Measurements from ENCODE around the gene SESN2.
"Not testable (repeated sequence)": the region's sequence is repeated elsewhere in the genome, so short reads cannot be mapped to it uniquely, and the experiment has no call there.

SESN2 gene

GRCh38 chr1:28327431-28327830 is 68.1 kb downstream of the SESN2 start:
- DNase-seq (ENCODE audit: low read depth), result not testable (repeated sequence)

- DNase-seq (ENCODE audit: low read depth), result no peak
These were observed 68.9 kb downstream of the SESN2 start for GRCh38 chr1:28328228-28328648.

GRCh38 chr1:28329395-28330153 is 70.3 kb downstream of the SESN2 start:
- no peak for DNase-seq (ENCODE audit: low read depth)

Measured in fibroblast of gingiva (primary cell).